Measurements from ENCODE around the gene MRNIP. TPM values are rescaled to one million over a fixed set of nuclear protein-coding genes. Genes with fewer than 3 reads are reported as not detected.

Gene MRNIP
- total RNA-seq, 2 experiments from 2014 or later, result 16.2 to 16.3 TPM

- Mint-ChIP-seq H3K4me3 (no peak overlapping the region), H3K36me3 (ENCODE audit: low read depth) (peaks cover 24% of the 10 kb centered on the region), H3K27ac (no peak overlapping the region), H3K9me3 (no peaks in the 10 kb centered on the region), H3K27me3 (ENCODE audit: low read depth) (no peaks in the 10 kb centered on the region), H3K4me1 (ENCODE audit: low read depth) (no peaks in the 10 kb centered on the region)
- intact Hi-C loops (cut with micrococcal nuclease), result no loop called here
- CTCF ChIA-PET, result no interaction called here
- no peak for DNase-seq
Observed at GRCh38 chr5:179900206-179900605, 41.6 kb upstream of the MRNIP start.

- H3K27me3 Mint-ChIP-seq (ENCODE audit: low read depth), result no peaks in the 10 kb centered on the region
- no peak for DNase-seq
Observed at GRCh38 chr5:179895861-179896260, 37.2 kb upstream of the MRNIP start.

GRCh38 chr5:179893958-179894895 is 35.6 kb upstream of the MRNIP start:
- CTCF ChIA-PET, result interaction anchor here (0.6 kb wide), 1 partner anchor 72 kb away, joined by 3 read pairs; no protein-coding TSS in a partner anchor
- intact Hi-C loops (cut with micrococcal nuclease), result no loop called here

More at GRCh38 chr5:179895861-179896260, 37.2 kb upstream of the MRNIP start:
- Mint-ChIP-seq H3K36me3 (ENCODE audit: low read depth) (peaks cover 24% of the 10 kb centered on the region), H3K9me3 (no peaks in the 10 kb centered on the region), H3K27ac (no peak overlapping the region), H3K4me1 (ENCODE audit: low read depth) (no peaks in the 10 kb centered on the region), H3K4me3 (no peak overlapping the region)
- intact Hi-C loops (cut with micrococcal nuclease), result no loop called here
- CTCF ChIA-PET, result no interaction called here

GRCh38 chr5:179893076-179893957 is 34.7 kb upstream of the MRNIP start:
- H3K27me3 Mint-ChIP-seq (ENCODE audit: low read depth), result no peaks in the 10 kb centered on the region
- no peak for DNase-seq
- H3K4me3 Mint-ChIP-seq, result no peak overlapping the region
- CTCF ChIA-PET, result interaction anchor here (0.9 kb wide), 1 partner anchor 10 kb away, joined by 3 read pairs; no protein-coding TSS in a partner anchor
- H3K27ac Mint-ChIP-seq, result no peak overlapping the region
- H3K9me3 Mint-ChIP-seq, result no peaks in the 10 kb centered on the region
- peaks cover 25% of the 10 kb centered on the region for H3K36me3 Mint-ChIP-seq (ENCODE audit: low read depth)
- H3K4me1 Mint-ChIP-seq (ENCODE audit: low read depth), result no peaks in the 10 kb centered on the region
- intact Hi-C loops (cut with micrococcal nuclease), result no loop called here

More at GRCh38 chr5:179893958-179894895, 35.6 kb upstream of the MRNIP start:
- Mint-ChIP-seq H3K36me3 (ENCODE audit: low read depth) (peaks cover 24% of the 10 kb centered on the region), H3K9me3 (no peaks in the 10 kb centered on the region), H3K27ac (no peak overlapping the region), H3K4me3 (no peak overlapping the region), H3K4me1 (ENCODE audit: low read depth) (no peaks in the 10 kb centered on the region), H3K27me3 (ENCODE audit: low read depth) (no peaks in the 10 kb centered on the region)
- DNase-seq, result no peak

- Mint-ChIP-seq H3K4me1 (ENCODE audit: low read depth) (no peaks in the 10 kb centered on the region), H3K36me3 (ENCODE audit: low read depth) (peaks cover 29% of the 10 kb centered on the region), H3K9me3 (no peaks in the 10 kb centered on the region), H3K4me3 (no peak overlapping the region), H3K27me3 (ENCODE audit: low read depth) (no peaks in the 10 kb centered on the region), H3K27ac (no peak overlapping the region)
- intact Hi-C loops (cut with micrococcal nuclease), result no loop called here
- DNase-seq, result no peak
- CTCF ChIA-PET, result interaction anchor here (0.9 kb wide), 1 partner anchor 9 kb away, joined by 3 read pairs; no protein-coding TSS in a partner anchor
Observed at GRCh38 chr5:179892255-179892654, 33.6 kb upstream of the MRNIP start.

- no peaks in the 10 kb centered on the region for H3K9me3 Mint-ChIP-seq
- CTCF ChIA-PET, result interaction anchor here (0.6 kb wide), 1 partner anchor 200 kb away, joined by 3 read pairs; no protein-coding TSS in a partner anchor
- H3K36me3 Mint-ChIP-seq (ENCODE audit: low read depth), result peaks cover 42% of the 10 kb centered on the region
- no peaks in the 10 kb centered on the region for H3K4me1 Mint-ChIP-seq (ENCODE audit: low read depth)
- H3K27ac Mint-ChIP-seq, result no peak overlapping the region
- DNase-seq, result no peak
- no peak overlapping the region for H3K4me3 Mint-ChIP-seq
- intact Hi-C loops (cut with micrococcal nuclease), result no loop called here
- H3K27me3 Mint-ChIP-seq (ENCODE audit: low read depth), result no peaks in the 10 kb centered on the region
Observed at GRCh38 chr5:179890751-179891682, 32.4 kb upstream of the MRNIP start.

- Mint-ChIP-seq H3K36me3 (ENCODE audit: low read depth) (peaks cover 49% of the 10 kb centered on the region), H3K27ac (no peak overlapping the region), H3K4me3 (no peak overlapping the region), H3K4me1 (ENCODE audit: low read depth) (no peaks in the 10 kb centered on the region), H3K27me3 (ENCODE audit: low read depth) (no peaks in the 10 kb centered on the region), H3K9me3 (peaks cover 3% of the 10 kb centered on the region)
- no peak for DNase-seq
- CTCF ChIA-PET, result interaction anchor here (0.6 kb wide), 1 partner anchor 134 kb away, joined by 4 read pairs; no protein-coding TSS in a partner anchor
- intact Hi-C loops (cut with micrococcal nuclease), result no loop called here
Observed at GRCh38 chr5:179889885-179890284, 31.3 kb upstream of the MRNIP start.

GRCh38 chr5:179887802-179888201 is 29.2 kb upstream of the MRNIP start:
- CTCF ChIA-PET, result interaction anchor here (0.6 kb wide), 1 partner anchor 26 kb away, joined by 3 read pairs; no protein-coding TSS in a partner anchor
- Mint-ChIP-seq H3K36me3 (ENCODE audit: low read depth) (peaks cover 65% of the 10 kb centered on the region), H3K27ac (no peak overlapping the region), H3K4me1 (ENCODE audit: low read depth) (no peaks in the 10 kb centered on the region), H3K27me3 (ENCODE audit: low read depth) (no peaks in the 10 kb centered on the region), H3K4me3 (no peak overlapping the region), H3K9me3 (peaks cover 16% of the 10 kb centered on the region)
- intact Hi-C loops (cut with micrococcal nuclease), result no loop called here
- no peak for DNase-seq

GRCh38 chr5:179887095-179887494 is 28.5 kb upstream of the MRNIP start:
- H3K27me3 Mint-ChIP-seq (ENCODE audit: low read depth), result no peaks in the 10 kb centered on the region
- CTCF ChIA-PET, result interaction anchor here (0.6 kb wide), 1 partner anchor 27 kb away, joined by 3 read pairs; no protein-coding TSS in a partner anchor
- no peak for DNase-seq
- no peak overlapping the region for H3K27ac Mint-ChIP-seq
- peaks cover 71% of the 10 kb centered on the region for H3K36me3 Mint-ChIP-seq (ENCODE audit: low read depth)
- H3K4me1 Mint-ChIP-seq (ENCODE audit: low read depth), result no peaks in the 10 kb centered on the region
- intact Hi-C loops (cut with micrococcal nuclease), result no loop called here
- no peak overlapping the region for H3K4me3 Mint-ChIP-seq
- H3K9me3 Mint-ChIP-seq, result peaks cover 18% of the 10 kb centered on the region

GRCh38 chr5:179886190-179886911 is 27.7 kb upstream of the MRNIP start:
- intact Hi-C loops (cut with micrococcal nuclease), result no loop called here
- no peak overlapping the region for H3K27ac Mint-ChIP-seq
- CTCF ChIA-PET, result no interaction called here
- peaks cover 18% of the 10 kb centered on the region for H3K9me3 Mint-ChIP-seq
- DNase-seq, result no peak
- no peaks in the 10 kb centered on the region for H3K27me3 Mint-ChIP-seq (ENCODE audit: low read depth)
- H3K4me1 Mint-ChIP-seq (ENCODE audit: low read depth), result no peaks in the 10 kb centered on the region
- peaks cover 69% of the 10 kb centered on the region for H3K36me3 Mint-ChIP-seq (ENCODE audit: low read depth)
- H3K4me3 Mint-ChIP-seq, result no peak overlapping the region

GRCh38 chr5:179885491-179886090 is 27.0 kb upstream of the MRNIP start:
- CTCF ChIA-PET, result no interaction called here
- H3K9me3 Mint-ChIP-seq, result peaks cover 18% of the 10 kb centered on the region
- no peak overlapping the region for H3K4me3 Mint-ChIP-seq
- intact Hi-C loops (cut with micrococcal nuclease), result no loop called here
- H3K4me1 Mint-ChIP-seq (ENCODE audit: low read depth), result no peaks in the 10 kb centered on the region
- H3K27ac Mint-ChIP-seq, result no peak overlapping the region
- no peak for DNase-seq
- peaks cover 71% of the 10 kb centered on the region for H3K36me3 Mint-ChIP-seq (ENCODE audit: low read depth)
- no peaks in the 10 kb centered on the region for H3K27me3 Mint-ChIP-seq (ENCODE audit: low read depth)

Data from activated naive CD4-positive, alpha-beta T cell treated with anti-CD3 and anti-CD28 coated beads for 36 hours (primary cell).